ENCODE measurements around the gene MYO3B.

The MYO3B gene

GRCh38 chr2:170248574-170249393, 70.8 kb downstream of the MYO3B start:
- no peak for TF ChIP-seq CTCF (IDR thresholded peaks at IDR 0.05; ENCODE audit: insufficient read depth, missing control alignments)
- no peak for DNase-seq (ENCODE audit: insufficient read length, low spot score)
- no peak for FAIRE-seq

- DNase-seq (ENCODE audit: insufficient read length, low spot score) (no peak), FAIRE-seq (no peak)
- no peak for TF ChIP-seq CTCF (IDR thresholded peaks at IDR 0.05; ENCODE audit: insufficient read depth, missing control alignments)
Observed at GRCh38 chr2:170249761-170250160, 71.8 kb downstream of the MYO3B start.

- FAIRE-seq, result no peak
- no peak for DNase-seq (ENCODE audit: insufficient read length, low spot score)
- no peak for TF ChIP-seq CTCF (IDR thresholded peaks at IDR 0.05; ENCODE audit: insufficient read depth, missing control alignments)
Observed at GRCh38 chr2:170250584-170250983, 72.6 kb downstream of the MYO3B start.

- no peak for TF ChIP-seq CTCF (IDR thresholded peaks at IDR 0.05; ENCODE audit: insufficient read depth, missing control alignments)
- DNase-seq (ENCODE audit: insufficient read length, low spot score) (no peak), FAIRE-seq (no peak)
Observed at GRCh38 chr2:170252414-170252813, 74.5 kb downstream of the MYO3B start.

- FAIRE-seq (no peak), DNase-seq (ENCODE audit: insufficient read length, low spot score) (no peak)
- TF ChIP-seq CTCF (IDR thresholded peaks at IDR 0.05; ENCODE audit: insufficient read depth, missing control alignments), result no peak
Observed at GRCh38 chr2:170253721-170254230, 75.8 kb downstream of the MYO3B start.

- FAIRE-seq (no peak), DNase-seq (ENCODE audit: insufficient read length, low spot score) (no peak)
- TF ChIP-seq CTCF (IDR thresholded peaks at IDR 0.05; ENCODE audit: insufficient read depth, missing control alignments), result no peak
Observed at GRCh38 chr2:170254293-170254732, 76.4 kb downstream of the MYO3B start.

GRCh38 chr2:170255137-170255536, 77.2 kb downstream of the MYO3B start:
- DNase-seq (ENCODE audit: insufficient read length, low spot score), result no peak
- no peak for FAIRE-seq
- no peak for TF ChIP-seq CTCF (IDR thresholded peaks at IDR 0.05; ENCODE audit: insufficient read depth, missing control alignments)
